GM21381 (cell line): ENCODE data around the gene EYA4.

Experiments used
- ATAC-seq: cut with Tn5 transposase; IDR thresholded peaks from one replicate; pipeline ENCODE4 v1.9.1; 2021; ENCODE audit warnings: mild to moderate bottlenecking, moderate library complexity; ENCODE audit not compliant: unreplicated experiment

EYA4 gene

DNA sequence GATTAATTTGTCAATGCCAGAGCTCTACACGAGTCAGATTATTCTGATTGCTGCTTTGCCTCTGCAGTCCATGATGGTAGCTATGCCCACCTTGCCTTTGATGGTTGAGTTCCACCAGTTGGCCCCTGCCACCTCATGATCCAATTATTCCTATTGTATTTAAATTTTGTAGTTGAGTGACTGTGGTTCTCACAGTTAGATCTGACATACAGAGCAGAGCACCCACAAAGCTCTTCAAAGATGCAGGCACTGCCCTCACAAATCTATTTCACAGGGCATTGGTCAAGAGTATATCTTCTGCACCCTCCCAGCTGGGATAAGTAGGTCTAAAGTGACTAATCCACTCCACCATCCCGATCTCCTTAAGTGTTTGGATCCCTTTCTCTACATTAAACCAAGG, 318.8 kb downstream of the EYA4 start:
- no peak for ATAC-seq

DNA sequence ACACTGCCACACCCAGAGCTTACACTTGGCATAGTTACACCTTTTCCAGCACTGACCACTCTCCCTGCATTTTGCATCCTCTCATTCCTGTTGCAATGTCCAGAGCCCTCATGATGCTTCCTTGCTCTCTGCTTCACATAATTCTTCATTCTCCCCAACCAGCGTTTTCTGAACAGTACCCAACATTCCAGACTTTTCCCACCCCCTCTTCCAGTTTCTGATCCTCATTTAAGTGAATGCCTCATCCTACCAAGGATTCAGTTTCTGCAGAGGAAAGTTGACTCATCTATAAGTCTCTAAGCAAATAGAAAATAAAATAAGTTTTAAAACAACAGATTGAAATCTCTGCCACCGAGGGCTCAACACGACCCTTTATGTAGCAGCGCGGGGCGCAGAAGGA, 326.5 kb downstream of the EYA4 start:
- no peak for ATAC-seq

DNA sequence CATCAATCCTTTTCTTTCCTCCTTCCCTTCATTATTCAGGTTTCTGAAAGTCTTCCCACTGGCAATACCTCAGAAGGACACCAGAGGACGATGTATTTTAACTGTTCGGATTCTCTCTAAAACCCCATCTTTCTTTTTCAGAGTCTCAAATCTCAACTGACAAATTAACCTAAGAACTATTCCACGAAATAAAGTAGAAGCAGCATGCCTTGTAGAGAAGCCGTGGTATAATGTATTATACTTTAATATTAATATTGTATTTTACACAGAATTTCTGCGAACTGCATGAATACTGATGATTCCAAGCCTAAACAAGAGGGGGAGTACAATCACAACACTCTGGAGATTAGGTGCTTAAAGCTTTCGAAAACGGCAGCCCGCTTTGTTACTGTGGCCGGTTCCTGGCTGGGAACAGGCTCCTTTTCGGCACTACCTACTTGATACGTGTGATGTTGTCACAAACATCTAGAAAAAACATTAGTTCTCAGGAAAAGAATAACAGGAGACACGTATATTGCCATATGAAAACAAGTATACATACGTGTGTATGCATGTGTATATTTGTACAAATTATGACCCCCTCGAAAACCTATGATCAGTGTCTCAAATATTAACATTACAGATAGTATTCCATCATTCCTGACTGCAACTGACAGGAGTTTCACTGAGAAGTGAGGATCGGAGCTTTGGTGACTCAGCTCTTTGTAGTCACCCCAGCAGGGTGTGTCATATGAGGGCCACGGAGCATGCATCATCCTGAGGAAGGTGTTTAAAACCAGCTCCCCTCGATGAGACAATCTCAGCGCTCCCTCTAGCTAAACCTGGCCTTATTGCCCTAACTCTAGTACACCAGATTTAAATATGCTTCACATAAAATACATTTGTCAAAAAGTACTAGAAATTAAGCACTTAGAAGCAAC, 328.1 kb downstream of the EYA4 start:
- ATAC-seq = peak; percentile 43

DNA sequence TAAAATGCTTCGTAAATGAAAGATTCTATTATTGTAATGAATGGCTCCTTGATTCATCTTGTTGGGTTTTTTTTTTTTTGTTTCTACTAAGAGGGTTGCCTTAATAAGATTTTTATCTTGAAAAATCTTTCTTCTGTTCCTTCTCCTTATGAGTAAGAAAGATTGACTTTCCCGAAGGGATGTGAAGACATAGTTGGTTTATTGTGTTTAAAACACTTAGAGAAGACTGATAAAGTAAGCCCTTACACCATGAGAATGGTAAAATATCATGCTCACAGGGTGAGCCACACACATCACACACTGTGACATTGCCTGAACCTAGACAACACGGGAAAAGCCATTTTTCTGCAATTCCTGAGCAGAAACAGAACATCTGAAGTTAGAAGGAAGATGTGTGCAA, 330.5 kb downstream of the EYA4 start:
- no peak for ATAC-seq

DNA sequence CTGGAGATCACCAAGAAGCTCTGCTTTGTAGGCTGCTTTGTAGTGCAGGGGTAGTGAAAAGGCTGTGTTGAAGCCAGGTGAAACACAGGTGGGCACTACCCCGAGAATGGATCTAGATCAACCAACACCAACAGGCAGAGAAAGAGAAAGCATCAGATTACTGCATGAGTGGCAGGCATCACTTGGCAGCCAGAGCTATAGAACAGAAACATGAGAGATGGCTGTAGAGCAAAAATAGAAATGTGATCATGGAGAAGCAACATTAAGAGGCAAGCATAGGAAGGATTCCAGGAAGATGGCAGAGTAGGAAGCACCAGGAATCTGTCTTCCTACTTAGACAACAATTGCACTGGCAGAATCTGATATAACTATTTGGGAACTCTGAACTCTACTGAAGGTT, 336.7 kb downstream of the EYA4 start:
- ATAC-seq = no peak
